RCC 7860 (cell line): ENCODE measurements around the gene AKR1B15.
"Not testable (repeated sequence)": the region's sequence is repeated elsewhere in the genome, so short reads cannot be mapped to it uniquely, and the experiment has no call there.

Source experiments
- DNase-seq: peaks from one replicate; pipeline ENCODE4 v3.0.0-alpha.2; 2015; ENCODE audit warnings: low spot score
- FAIRE-seq: peaks from 2 replicates; lab custom pipeline; 2012; peaks lifted over from hg19 to GRCh38; lab: Jason Lieb, UNC

Gene AKR1B15

DNA sequence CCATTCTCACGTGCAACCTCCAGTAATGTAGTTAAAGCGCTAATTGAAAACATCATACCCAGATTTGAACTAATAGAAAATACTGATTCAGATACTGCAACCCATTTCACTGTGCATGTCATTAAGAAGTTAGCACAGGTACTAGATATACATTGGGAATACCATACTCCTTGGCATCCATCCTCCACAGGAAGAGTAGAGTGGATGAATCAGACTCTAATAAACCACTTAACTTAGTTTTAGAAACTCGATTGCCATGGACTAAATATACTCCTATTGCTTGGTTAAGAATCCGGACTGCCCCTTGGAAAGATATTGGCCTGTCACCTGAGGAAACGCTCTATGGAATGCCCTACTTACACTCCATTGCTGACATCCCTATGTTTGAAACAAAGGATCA is 9.5 kb downstream of the AKR1B15 start:
- DNase-seq (no peak), FAIRE-seq (no peak)

- DNase-seq, FAIRE-seq: not testable (repeated sequence)
Measured at GRCh38 chr7:134561616-134562015, 12.7 kb downstream of the AKR1B15 start.

GRCh38 chr7:134562136-134562535 is 13.2 kb downstream of the AKR1B15 start:
- peak; percentile 97 for DNase-seq
- FAIRE-seq, result peak; percentile 96

DNA sequence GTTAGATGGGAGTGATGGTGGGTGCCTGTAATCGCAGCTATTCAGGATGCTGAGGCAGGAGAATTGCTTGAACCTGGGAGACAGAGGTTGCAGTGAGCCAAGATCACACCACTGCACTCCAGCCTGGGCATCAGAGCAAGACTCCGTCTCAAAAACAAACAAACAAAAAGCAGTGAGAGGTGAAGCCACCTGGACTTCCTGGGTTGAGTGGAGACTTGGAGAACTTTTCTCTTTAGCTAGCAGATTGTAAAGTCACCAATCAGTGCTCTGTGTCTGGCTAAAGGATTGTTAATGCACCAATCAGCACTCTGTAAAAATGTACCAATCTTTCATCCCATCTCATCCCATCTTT is 14.5 kb downstream of the AKR1B15 start:
- not testable (repeated sequence) for DNase-seq, FAIRE-seq

- FAIRE-seq (no peak), DNase-seq (no peak)
Measured at GRCh38 chr7:134565643-134566136, 16.8 kb downstream of the AKR1B15 start.

DNA sequence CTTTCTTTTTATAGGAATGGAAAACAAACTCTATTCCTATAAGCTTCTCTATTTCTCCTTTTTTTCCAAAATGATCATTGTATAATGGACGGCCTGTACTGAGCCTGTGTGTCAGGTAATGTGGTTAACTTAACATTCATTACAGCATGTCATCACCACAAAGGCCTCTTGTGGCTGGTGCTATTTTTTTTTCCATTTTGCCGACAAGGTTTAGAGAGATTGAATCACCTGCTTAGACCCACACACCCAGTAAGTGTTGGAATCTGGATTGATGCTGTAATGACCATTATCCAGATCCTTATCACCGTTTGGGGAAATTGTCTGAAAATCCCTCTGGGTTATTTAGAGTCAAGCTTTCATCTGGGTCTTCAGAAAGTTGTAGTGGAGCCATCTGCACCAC is 18.5 kb downstream of the AKR1B15 start:
- DNase-seq, result no peak
- no peak for FAIRE-seq

DNA sequence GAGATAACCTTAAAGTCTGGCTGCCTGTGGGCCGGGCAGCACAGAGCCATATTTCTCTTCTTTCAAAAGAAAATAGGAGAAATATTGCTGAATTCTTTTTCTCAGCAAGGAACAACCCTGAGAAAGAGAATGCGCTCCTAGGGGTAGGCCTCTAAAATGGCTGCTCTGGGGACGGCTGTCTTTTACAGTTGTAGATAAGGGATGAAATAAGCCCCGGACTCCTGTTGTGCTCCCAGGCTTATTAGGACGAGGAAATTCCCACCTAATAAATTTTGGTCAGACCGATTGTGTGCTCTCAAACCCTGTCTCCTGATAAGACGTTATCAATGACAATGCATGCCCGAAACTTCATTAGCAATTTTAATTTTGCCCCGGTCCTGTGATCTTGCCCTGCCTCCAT is 21.1 kb downstream of the AKR1B15 start:
- DNase-seq, FAIRE-seq: not testable (repeated sequence)

DNA sequence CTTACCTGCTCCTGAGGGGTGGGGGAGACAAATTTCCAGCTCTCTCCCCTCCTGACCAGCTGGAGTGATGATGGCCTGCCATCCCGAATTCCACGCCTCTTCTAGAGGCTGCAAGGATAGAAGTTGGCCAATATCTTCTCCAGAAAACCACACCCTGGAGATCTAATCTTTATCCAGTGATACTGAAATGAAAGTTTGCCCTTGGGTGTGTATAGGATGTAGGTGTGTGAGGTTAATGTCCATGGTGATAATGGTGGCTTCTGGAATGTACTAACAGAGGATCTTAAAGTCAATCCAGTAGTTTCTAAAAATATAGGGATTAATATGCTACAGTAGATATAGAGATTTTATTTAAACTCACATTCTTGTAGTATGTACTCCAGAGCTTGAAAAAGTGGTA is 22.2 kb downstream of the AKR1B15 start:
- DNase-seq (no peak), FAIRE-seq (no peak)

- DNase-seq (no peak), FAIRE-seq (no peak)
Measured at GRCh38 chr7:134571746-134572461, 23.0 kb downstream of the AKR1B15 start.

- no peak for DNase-seq
- no peak for FAIRE-seq
Measured at GRCh38 chr7:134574322-134574721, 25.4 kb downstream of the AKR1B15 start.

DNA sequence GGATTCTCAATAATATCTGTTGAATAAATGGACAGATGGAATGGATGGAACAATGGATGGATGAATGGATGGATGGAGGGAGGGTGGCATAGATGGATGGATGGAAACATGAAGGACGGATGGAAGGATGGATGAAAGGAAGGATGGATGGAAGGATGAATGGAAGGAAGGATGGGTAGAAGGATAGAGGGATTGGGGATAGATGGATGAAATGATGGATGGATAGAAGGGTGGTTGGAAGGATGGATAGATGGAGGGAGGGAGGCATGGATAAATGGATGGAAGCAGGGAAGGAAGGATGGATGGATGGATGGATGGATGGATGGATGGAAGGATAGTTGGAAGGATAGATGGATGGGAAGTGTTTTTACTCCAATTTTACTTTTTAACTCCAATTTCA is 35.4 kb downstream of the AKR1B15 start:
- DNase-seq, result no peak

GRCh38 chr7:134585897-134586296 is 37.0 kb downstream of the AKR1B15 start:
- DNase-seq, result no peak
- FAIRE-seq, result no peak

More for the DNA sequence above, 35.4 kb downstream of the AKR1B15 start:
- FAIRE-seq, result no peak

GRCh38 chr7:134587750-134588149 is 38.8 kb downstream of the AKR1B15 start:
- FAIRE-seq (no peak), DNase-seq (no peak)

GRCh38 chr7:134589491-134589941 is 40.6 kb downstream of the AKR1B15 start:
- FAIRE-seq (peak; percentile 56), DNase-seq (peak; percentile 66)

DNA sequence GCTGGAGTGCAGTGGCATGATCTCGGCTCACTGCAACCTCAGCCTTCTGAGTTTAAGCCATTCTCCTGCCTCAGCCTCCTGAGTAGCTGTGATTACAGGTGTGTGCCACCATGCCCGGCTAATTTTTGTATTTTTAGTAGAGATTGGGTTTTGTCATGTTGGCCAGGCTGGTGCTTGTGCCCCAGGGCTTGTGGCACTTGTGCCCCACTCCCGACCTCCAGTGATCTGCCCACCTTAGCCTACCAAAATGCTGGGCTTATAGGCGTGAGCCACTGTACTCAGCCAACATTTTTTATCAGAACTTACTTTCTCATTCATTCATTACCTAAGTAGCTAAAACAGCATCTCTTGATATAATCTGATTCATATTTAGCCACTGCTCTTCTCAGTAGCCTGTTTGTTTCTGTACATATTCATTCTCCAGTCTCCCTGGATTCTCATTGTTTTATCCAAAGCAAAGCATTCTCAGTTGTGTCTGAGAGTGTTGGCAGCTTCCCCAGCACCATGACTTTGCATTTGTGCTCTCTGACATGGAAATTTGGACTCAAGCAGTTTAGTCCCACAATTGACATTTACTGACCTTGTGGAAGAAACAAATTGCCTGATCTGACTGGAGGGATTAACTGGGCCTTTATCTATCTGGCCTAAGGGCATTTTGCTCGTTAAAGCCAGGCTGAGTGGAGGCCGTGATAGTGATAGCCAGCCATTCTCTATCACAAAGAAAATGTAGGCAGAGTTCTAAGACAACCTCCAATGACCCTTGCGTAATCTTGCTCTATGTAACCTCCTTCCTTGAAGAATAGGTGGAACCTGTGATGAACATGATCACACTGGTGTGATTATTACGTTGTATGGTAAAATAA is 44.9 kb downstream of the AKR1B15 start:
- FAIRE-seq, result peak; percentile 30
- DNase-seq, result peak; percentile 54

DNA sequence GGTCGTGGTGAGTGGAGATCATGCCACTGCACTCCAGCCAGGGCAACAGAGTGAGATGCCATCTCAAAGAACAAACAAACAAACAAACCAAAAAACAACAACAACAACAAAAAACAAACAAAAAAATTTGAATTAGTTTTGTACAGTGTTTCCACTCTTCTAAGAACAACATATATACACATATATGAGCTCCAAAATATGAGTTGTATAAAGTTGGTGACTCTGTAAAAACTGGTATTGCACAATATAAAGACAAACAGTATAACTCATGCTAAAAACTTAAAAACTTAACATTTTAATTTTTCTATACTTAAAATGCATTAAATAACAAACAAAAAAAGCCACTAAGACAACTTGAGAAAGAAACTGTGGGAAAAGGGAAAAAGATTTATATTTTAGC is 46.0 kb downstream of the AKR1B15 start:
- FAIRE-seq (peak; percentile 23), DNase-seq (no peak)

DNA sequence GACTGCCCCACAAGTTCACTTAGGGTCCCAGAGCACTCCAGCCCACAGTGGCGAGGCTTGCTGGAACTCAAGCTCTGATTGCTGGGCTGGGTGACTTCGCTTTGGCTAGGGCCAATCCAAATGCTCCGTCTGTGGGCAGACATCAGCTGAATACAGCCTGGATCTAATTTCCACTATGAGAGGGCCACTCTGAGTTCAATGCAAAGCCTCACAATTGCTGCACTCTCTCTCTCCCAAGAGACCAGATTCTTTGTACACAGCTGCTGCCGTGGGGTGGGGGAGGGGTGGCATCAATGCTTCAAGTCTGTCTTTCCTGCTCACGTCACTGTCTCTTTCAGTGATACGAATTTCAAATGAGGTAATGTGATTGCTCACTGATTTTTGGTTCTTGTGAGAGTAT is 50.5 kb downstream of the AKR1B15 start:
- no peak for FAIRE-seq
- no peak for DNase-seq

DNA sequence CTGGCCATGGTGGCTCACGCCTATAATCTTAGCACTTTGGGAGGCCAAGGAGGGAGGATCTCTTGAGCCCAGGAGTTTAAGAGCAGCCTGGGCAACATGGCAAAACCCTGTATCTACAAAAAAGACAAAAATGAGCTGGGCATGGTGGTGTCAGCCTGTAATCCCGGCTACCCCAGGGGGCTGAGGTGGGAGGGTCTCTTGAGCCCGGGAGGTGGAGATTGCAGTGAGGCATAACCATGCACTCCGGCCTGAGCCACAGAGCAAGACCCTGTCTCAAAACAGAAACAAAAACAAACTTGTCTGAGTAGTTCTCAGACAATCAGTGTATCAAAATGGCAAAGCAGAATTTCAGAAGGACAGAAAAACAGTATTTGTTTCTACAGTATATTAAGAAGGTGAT is 52.5 kb downstream of the AKR1B15 start:
- DNase-seq, result no peak
- no peak for FAIRE-seq

- FAIRE-seq (no peak), DNase-seq (no peak)
Measured at GRCh38 chr7:134602881-134603451, 54.1 kb downstream of the AKR1B15 start.

- FAIRE-seq, result peak; percentile 32
- peak; percentile 58 for DNase-seq
Measured at GRCh38 chr7:134605978-134606923, 57.3 kb downstream of the AKR1B15 start.
